HG02798 (cell line): ENCODE results near the gene PPP1R3G.

Experiments used
- ATAC-seq: cut with Tn5 transposase; IDR thresholded peaks from one replicate; pipeline ENCODE4 v1.9.1; 2021; ENCODE audit warnings: mild to moderate bottlenecking; ENCODE audit not compliant: unreplicated experiment, poor library complexity

PPP1R3G gene

DNA sequence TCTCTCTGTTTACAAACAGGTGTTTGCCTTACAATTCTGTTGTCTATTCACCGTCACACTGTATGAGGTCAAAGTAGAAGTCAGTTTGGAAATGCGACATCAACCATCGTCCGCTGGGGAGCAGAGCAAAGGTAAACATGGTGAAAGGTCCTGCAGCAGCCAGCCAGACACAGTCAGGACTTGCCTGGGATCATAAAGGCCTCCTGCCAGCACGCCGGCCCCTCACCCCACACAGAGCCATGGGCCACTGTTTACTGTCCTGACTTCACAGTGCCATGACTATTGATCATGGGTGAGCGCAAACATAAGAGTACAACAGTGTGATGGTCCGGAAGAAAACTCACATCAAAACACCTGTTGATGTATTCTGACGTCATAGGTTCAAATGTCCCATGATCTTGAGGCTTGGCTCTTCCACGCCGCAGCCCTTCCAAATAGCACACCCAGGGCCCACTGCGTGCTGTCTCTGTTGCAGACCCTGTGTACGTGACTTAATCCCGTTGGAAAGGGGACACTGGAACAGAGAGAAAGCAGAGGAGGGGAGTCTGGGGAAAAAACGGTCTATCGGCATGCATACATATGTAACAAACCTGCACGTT lies 16.9 kb upstream of the PPP1R3G start:
- no peak for ATAC-seq

DNA sequence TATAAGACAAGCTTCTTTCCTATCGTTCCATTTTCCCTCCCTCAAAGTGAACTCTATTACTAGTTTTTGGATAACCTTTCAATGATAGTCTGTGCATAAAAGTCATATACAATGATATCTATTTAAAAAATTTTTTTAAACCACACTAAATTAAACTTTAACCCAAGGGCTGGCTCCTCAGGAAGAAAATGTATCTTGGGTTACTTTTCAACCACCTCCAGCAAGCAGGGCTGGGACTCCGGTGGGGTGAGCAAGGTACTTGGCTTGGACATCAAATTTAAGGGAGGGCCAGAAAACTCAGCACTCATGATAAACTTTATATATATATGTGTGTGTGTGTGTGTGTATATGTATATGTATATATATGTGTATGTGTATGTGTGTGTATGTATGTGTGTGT lies 13.9 kb upstream of the PPP1R3G start:
- ATAC-seq, result no peak

DNA sequence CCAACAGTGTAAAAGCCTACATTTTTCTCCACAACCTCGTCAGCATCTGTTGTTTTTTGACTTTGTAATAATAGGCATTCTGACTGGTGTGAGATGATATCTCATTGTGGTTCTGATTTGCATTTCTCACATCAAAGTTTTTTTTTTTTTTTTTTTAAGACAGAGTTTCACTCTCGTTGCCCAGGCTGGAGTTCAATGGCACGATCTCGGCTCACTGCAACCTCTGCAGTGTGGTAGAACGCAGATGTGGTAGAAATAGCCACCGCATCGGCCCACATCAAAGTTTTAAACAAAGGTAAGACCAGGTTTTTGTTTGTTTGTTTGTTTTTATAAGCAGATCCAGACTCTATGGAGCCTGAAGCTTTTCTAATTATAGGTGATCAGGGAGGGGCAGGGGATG lies 12.7 kb upstream of the PPP1R3G start:
- ATAC-seq, result peak; percentile 69

DNA sequence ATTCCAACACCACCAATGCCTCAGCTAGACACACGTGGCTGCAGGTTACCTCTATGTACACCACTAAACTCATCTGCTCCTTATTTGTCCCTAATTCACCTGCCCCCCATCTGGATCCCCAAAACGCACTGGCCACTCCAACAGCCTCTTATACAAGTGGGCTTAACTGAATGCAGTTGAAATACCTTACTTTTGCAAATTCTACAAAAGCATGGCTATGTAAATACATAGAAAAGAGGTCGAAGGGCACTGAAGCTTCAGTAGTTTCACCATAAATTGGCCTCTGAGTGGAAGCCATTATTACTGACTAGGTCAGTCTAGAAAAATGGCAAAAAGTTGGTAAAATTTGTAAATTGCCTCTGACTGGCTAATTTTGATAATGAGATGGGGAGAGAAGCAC lies 11.1 kb upstream of the PPP1R3G start:
- no peak for ATAC-seq

DNA sequence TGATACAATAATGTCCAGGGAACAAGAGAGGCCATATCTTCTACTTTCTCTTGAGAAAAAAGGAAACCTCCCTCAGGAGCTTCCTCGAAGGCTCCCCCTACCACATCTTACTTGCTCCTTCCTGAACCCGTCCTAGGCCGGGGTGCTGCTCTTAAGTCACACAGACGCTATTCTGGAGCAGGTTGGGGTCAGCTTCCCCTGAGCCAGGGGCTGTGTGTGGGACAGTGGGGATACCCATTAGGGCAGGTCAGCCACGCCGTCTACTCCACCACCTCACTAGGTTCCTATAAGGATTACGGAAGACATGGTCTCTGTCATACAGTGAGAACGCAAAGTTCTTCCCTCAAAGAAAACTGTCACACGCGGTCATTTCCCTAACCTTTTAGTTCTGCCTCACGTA lies 8.2 kb upstream of the PPP1R3G start:
- no peak for ATAC-seq

DNA sequence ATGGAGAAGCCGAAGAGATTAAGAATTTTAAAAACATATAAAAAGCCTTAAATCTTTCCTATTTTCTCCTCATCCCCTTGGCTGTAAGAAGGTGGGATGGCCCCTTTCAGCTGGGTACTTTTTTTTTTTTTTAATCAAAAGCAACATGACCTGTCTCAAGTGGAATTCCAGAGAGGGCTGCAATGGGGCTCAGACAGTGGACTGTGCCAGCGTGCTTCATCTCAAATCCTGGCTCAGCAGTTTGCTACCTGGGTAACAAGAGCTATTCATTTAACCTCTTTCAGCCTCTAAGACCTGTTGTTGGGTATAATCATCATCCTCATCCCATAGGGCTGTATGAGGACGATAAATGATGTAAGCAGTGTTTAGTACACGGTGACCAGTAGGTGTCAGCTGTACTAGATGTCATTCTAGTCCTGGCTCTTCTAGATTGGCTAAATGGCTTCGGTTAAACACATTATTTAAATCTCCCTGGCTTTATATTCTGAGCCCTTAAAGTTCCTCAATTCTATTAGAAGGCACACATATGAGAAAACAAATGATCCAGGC lies 6.9 kb upstream of the PPP1R3G start:
- peak; percentile 55 for ATAC-seq

DNA sequence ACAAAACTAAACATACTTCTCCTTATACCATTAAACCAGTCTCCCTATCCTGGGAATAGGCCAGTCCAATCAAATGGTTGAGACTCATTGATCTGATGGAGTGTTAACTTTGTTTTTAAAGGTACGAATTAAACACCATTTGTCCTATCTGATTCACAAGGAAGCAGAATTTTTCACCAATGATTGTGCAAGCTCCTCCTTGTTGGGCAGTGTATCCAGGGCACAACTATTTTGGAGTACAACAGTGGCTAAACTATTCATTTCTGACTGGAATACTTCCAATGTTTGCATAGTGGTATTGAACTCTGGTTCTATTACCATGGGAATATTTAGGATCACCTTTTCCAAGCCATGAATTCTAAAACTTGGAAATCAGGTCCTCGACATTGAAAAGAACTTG lies 5.4 kb upstream of the PPP1R3G start:
- no peak for ATAC-seq

DNA sequence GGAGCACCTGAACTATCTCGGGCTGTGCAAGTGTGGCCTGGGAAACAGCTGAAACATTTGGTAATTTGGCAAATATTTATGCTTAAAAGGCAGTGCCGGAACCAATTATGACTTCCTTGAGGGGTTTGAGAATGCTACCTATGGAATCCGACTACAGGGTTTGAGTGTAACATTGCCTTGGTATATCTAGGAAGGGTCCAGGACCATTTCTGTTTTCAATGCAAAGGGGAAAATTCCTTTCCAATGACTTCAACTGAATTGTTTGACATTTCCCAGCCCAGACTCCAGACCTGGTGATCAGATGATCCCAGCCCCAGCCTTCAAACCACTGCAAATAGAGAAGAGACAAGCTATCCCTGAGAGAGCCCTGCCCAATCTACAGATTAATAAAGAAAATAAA lies 4.6 kb upstream of the PPP1R3G start:
- no peak for ATAC-seq

DNA sequence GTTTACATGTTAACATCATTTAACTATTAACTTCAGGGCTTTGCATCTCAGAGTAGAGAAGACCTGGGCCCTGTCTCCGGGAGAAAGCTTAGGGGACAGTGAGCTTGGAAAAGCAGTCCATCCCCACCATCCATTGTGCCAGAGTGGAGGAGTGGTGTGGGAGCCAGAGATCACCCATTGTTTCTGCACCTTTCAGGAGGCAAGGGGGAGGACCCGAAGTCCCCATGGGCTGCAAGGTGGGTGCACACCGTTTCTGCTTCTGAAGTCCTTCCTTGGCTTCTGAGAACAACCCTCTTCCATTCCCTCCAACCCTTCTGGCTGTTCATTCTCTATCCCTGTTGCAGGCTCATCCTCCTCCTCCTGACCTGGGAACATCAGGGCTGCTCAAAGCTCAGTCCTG lies 4.0 kb upstream of the PPP1R3G start:
- ATAC-seq, result no peak

DNA sequence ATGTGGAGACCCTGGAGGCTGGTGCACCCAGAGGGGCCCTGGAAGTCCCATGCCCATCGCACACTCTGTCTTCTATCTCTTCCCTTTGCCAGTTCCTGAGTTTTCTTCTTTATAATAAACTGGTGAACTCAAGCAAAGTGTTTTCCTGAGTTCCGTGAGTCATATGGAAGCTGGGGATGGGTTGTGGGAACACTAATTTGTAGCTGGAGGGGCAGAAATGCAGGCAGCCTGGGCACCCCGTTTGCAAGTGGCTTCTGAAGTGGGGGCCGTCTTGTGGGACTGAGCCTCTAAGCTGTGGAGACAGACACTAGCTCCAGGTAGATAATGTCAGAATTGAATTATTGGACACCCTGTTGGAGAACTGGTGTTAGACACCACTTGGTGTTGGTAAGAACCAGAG lies 3.2 kb upstream of the PPP1R3G start:
- ATAC-seq, result no peak

DNA sequence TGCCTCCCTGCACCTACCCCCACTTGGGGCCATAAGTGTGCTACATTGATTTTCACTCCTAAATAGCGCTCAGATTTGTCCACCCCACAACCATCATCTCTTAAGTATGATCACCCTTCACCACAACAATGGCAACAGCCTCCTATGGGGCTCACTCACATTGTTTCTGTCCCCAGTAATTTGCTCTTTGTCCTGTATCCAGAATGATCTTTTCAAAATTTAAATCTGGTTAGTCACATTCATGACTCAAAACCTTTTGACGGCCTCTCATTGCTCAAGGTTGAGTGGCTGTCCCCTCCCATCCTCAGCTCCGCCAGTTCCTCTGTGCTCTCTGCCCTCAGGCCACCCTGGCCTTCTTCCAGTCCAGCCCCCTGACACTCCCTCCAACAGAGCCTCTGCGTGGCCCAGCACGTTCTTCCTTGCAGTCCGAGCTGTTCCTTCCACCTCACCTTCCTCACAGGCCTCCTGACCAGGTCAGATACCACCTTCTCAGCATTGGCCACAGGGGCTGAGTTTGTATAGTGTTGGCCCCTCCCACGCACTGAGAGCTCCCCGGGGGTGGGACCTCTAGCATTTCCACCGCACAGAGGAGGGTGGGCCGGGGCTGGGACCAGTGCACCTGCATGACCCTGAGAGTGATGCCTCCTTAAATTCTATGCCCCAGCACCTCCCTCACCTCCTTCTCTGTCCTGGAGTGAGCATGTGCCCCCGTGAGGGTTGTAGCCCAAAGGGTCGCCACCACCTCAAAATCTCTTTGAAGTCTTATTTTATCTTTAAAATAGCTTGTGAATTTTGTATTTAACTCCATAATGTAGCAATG lies 2.4 kb upstream of the PPP1R3G start:
- ATAC-seq, result no peak

DNA sequence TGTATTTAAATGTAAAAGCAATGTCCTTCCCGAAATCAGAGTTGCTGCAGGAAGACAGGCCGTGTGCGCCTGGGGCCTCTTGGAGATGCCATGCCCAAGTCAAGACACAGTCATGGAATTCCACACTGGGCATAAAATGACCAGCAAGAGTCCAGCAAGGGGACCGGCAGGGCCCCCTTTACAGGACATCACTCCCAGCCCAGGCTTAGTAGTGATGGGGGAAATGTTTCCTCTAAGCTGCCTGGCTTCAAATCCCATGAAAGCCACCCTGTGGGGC lies 1.9 kb upstream of the PPP1R3G start:
- ATAC-seq, result no peak

DNA sequence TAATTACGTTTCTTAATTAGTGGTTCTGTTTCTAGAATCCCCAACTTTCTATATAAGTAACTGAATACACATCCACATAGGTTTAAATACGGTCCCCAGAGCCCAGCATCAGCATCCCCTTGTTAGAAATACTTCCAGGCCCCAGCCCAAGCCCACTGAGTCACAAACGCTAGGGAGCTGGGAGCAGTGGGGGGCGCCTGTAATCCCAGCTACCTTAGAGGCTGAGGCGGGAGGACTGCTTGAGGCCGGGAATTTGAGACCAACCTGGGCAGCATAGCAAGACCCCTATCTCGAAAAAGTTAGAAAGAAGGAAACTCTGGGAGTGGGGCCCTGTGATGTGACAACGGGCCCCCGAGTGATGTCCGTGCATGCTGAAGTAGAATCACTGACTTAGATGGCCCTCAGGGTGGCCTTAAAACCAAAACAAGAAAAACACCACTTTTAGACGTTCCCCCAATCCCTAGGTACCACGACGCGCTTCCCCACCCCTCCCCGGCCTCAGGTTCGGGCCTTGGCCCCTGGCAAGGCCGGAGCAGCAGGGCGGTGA lies 1.3 kb upstream of the PPP1R3G start:
- ATAC-seq, result no peak

DNA sequence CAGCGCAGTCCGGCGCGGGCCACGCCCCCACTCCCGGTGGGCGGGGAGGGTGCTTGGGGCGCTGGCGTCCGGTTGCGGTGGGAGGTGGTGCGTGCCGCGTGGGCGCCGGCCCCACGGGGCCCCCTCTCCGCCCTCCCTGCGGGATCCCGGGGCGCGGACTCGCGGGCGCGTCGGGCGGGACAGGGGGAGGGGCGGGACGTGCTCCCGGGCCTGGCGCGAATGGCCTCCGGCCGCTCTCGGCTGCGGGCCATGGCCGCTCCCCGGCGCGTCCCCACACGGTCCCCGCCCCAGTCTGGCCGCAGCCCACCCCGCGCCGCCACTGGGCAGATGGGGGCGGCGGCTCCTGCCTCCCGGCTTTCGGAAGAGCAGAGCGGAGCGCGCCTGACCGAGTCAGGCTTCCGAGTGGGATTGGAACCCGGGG lies 771 bp upstream of the PPP1R3G start:
- ATAC-seq, result peak; percentile 44

DNA sequence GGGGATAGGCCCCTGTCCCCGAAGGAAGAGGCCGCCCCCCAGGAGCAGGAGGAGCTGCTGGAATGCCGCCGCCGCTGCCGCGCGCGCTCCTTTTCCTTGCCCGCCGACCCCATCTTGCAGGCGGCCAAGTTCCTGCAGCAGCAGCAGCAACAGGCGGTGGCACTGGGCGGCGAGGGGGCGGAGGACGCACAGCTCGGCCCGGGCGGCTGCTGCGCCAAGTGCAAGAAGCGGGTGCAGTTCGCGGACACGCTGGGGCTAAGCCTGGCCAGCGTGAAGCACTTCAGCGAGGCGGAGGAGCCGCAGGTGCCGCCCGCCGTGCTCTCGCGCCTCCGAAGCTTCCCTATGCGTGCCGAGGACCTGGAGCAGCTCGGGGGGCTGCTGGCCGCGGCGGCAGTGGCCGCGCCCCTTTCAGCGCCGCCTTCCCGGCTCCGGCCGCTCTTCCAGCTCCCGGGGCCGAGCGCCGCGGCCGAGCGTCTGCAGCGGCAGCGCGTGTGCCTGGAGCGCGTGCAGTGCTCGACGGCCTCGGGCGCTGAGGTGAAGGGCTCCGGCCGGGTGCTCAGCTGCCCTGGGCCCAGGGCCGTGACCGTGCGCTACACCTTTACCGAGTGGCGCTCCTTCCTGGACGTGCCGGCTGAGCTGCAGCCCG lies 630 bp downstream of the PPP1R3G start:
- no peak for ATAC-seq

DNA sequence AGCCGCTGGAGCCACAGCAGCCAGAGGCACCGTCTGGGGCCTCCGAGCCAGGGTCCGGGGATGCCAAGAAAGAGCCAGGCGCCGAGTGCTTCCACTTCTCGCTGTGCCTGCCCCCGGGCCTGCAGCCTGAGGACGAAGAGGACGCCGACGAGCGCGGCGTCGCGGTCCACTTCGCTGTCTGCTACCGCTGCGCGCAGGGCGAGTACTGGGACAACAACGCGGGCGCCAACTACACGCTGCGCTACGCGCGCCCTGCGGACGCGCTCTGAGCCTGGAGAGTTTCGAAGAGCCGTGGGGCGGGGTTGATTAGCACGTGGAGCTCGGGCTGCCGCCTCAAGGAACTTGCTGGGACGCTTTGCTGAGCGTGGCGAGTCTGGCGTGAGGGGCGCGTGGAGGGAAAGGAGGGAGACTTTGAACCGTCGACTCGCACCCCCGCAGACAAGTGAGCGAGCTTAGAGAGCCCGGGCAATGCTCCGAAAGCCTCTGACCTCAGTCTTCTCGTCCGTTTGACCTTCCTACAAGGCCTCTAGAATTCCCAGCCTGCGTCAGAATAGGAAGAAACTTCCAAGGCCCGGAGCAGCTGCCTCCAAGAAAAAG lies 1.3 kb downstream of the PPP1R3G start:
- no peak for ATAC-seq

DNA sequence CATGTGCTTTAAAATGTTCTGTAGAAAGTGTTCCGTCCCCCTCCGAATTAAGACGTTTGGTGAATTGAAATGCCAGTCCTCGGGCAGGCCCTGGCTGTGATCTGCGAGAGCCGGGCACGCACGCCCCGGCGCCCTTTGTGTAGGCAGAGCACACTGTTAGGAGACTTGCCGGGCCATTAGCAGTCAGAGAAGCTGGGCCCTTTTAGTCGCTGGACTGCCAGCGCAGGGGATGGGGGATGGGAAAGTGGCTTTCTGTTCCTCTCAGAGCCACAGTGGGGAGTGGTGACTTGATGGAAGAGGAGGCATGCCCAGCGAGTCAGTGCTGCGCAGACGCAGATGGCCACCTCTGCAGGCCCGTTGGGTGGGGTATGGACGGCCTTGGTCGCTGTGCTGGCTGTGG lies 2.2 kb downstream of the PPP1R3G start:
- ATAC-seq, result no peak

DNA sequence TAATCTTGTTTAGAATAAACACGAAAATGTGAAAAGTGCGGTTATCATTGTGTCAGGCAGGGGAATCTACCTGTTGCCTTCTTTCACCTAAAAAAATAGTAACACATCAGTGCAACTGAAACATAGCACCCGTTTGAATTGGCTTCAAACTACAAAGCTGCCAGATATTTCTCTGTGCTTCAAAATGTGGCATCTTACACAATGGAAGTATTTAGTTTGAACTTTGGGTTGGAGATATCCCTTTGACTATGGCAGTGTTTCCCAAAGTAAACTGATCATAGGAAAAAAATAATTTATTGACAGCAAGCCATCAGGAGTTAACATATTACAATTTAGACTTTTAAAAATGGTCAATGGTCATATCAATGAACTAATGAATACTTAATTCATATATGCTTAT lies 3.6 kb downstream of the PPP1R3G start:
- ATAC-seq, result no peak

DNA sequence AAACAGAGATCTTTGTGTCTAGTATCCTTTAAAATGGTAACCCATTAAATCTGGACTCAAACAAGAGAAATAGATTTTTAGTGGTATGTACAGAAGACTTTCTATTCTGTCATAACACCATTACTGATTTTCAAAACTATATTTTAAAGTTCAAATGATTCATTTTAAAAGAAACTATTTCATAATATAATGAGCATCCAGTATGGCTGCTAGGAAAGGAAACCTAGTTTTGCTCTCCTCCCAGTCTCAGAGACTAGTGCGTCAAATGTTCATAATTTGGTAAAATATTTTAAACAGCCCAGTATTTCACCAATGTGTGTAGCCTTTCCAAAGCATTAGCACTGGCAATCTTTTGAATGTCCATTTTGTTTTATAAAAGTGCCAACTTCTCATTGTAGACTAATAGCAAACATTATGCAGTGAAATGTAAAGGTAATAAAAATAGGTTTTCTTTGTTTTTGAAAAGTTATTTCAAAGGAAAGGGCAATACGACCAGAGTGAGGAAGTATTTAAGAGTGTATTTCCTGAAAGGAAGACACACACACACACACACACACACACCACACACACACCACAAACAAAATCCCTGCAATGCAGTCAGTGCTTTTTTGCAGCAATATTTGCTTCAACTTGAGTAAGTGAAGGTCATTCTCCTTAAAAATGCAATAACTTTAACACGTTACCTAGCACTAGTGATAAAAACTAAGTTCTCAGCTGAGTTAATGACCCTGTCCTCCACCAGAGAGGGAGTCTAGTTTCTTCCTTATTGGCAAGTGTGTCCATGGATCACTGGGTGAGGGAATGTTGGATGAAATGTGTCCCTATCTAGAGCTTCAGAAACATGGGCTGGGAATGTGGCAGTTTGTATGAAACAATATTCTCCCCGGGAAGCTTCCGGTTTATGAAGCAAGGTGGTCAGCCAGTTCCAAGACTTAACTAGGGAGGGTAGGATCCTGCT lies 4.6 kb downstream of the PPP1R3G start:
- no peak for ATAC-seq

DNA sequence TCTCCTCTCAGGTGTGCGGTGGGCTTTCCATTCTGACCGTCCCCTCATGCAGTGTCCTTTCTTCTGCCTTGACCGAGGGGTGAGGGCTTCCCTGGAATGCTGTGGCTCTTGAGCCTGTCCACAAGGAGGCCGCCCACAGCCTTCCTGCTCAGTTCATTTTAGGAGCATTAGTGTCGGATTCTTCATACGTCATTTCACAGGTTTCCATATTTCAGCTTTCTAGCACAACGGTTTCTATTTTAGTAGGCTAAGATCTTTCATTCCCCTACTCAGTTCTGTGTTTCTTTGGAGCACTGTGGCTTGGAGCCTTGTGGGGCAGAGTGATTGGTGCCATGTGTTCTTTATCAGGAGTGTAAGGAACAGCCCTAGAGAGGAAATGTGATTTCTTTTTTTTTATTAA lies 5.5 kb downstream of the PPP1R3G start:
- no peak for ATAC-seq
